ENCODE measurements around the gene NGB. TPM values are rescaled to one million over a fixed set of nuclear protein-coding genes. Genes with fewer than 3 reads are reported as not detected.

The NGB gene
- total and polyA plus RNA-seq, 2 of the 8 experiments (the other 6 are each of a cell fraction or from before 2014, with no cell fraction given), result 0.30 to 0.60 TPM

DNA sequence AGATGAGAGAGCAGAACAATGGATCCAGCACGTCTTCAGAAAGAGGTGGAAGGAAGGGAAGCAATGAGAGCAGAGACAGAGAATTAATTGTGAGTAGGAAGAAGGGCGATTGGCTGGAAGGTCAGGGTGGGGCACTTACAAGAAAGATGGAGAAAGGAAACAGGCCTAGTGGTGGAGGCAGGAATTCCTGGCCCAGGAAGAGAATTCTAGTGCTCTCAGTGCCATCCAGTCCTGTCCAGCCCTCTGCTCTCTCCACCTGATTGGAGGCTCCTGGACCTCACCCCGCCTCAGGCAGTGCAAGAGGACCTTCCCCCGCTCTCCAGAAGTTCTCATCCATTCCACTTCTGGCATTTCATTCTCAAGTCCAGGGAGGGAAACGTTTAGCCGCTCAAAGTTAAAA, 43.0 kb downstream of the NGB start:
- no peak overlapping the region for H3K4ac ChIP-seq (replicated peaks; ENCODE audit: insufficient read length, low read depth, low read length)
- H3K4me1 ChIP-seq (replicated peaks in 1 of 4; ENCODE audit: control insufficient read depth in 3 of 4, insufficient read depth in 4 of 4, low read length in 3 of 4), result peaks cover 7 to 19% (median 11%) of the 10 kb centered on the region in 4 experiments
- H4K91ac ChIP-seq (replicated peaks; ENCODE audit: insufficient read length, low read length), result no peak overlapping the region
- H3K27me3 ChIP-seq (replicated peaks in 1 of 4; ENCODE audit: control insufficient read depth in 3 of 4, extremely low read depth in 1 of 4, insufficient read depth in 3 of 4, low read length in 3 of 4), result no peaks in the 10 kb centered on the region
- H2BK15ac ChIP-seq (ENCODE audit: low read length), result no peak overlapping the region
- no peak overlapping the region for H2BK5ac ChIP-seq (ENCODE audit: low read depth, low read length)
- H3K79me1 ChIP-seq (ENCODE audit: low read depth, low read length), result no peaks in the 10 kb centered on the region
- H2BK120ac ChIP-seq (replicated peaks; ENCODE audit: low read depth, low read length), result no peak overlapping the region
- TF ChIP-seq GABPA (IDR thresholded peaks at IDR 0.05; ENCODE audit: borderline replicate concordance, insufficient read depth, low read length), result no peak
- TF ChIP-seq, protein P1, sequence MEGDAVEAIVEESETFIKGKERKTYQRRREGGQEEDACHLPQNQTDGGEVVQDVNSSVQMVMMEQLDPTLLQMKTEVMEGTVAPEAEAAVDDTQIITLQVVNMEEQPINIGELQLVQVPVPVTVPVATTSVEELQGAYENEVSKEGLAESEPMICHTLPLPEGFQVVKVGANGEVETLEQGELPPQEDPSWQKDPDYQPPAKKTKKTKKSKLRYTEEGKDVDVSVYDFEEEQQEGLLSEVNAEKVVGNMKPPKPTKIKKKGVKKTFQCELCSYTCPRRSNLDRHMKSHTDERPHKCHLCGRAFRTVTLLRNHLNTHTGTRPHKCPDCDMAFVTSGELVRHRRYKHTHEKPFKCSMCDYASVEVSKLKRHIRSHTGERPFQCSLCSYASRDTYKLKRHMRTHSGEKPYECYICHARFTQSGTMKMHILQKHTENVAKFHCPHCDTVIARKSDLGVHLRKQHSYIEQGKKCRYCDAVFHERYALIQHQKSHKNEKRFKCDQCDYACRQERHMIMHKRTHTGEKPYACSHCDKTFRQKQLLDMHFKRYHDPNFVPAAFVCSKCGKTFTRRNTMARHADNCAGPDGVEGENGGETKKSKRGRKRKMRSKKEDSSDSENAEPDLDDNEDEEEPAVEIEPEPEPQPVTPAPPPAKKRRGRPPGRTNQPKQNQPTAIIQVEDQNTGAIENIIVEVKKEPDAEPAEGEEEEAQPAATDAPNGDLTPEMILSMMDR (IDR thresholded peaks at IDR 0.05; ENCODE audit: control extremely low read depth in 1 of 3, insufficient read depth in 1 of 3, low read depth in 1 of 3, low read length in 3 of 3), result peak in 1 of 3 experiments; percentile 21; a peak in 1 of 4 replicates
- no peaks in the 10 kb centered on the region for H4K20me1 ChIP-seq (replicated peaks in 1 of 2; ENCODE audit: control insufficient read depth in 1 of 2, insufficient read depth in 2 of 2, low read length in 2 of 2)
- H3K79me2 ChIP-seq (ENCODE audit: control insufficient read depth in 1 of 2, insufficient read depth in 2 of 2, low read length in 2 of 2), result no peaks in the 10 kb centered on the region
- no peak overlapping the region for H3K56ac ChIP-seq (replicated peaks; ENCODE audit: insufficient read length, low read depth, low read length)
- 0 out of 2 replicates have a peak, but pooled peaks cover 2% of the 10 kb centered on the region for H3K23me2 ChIP-seq (ENCODE audit: low read depth, low read length)
- H2AFZ ChIP-seq (ENCODE audit: low read length), result no peak overlapping the region
- no peaks in the 10 kb centered on the region for H3K9me3 ChIP-seq (ENCODE audit: insufficient read depth in 2 of 2, low read depth in 1 of 2, low read length in 1 of 2)
- ChIA-PET POLR2A (ENCODE audit: partially characterized antibody) (interaction anchor here (0.6 to 1.6 kb wide), 2 partner anchors 38 to 298 kb away, joined by 3 to 5 read pairs; no protein-coding TSS in a partner anchor), CTCF (ENCODE audit: partially characterized antibody) (interaction anchor here (0.7 to 7.4 kb wide), 12 partner anchors 9 to 104 kb away, joined by 3 to 75 read pairs (median 3); no protein-coding TSS in a partner anchor)
- H3K9ac ChIP-seq (replicated peaks in 1 of 4; ENCODE audit: extremely low read depth in 1 of 4, low read depth in 3 of 4, low read length in 3 of 4), result no peak overlapping the region
- no peak overlapping the region for H3K23ac ChIP-seq (ENCODE audit: insufficient read length)
- 0 out of 2 replicates have a peak overlapping the region, but pooled peaks have one; percentile 13 for H2BK20ac ChIP-seq (ENCODE audit: low read length)
- DNase-seq (ENCODE audit: low read depth in 1 of 2, low spot score in 2 of 2) (no peak), FAIRE-seq (no peak)
- 0 out of 2 replicates have a peak overlapping the region, but pooled peaks have one; percentile 27 for H2BK12ac ChIP-seq (ENCODE audit: low read depth, low read length)
- no peak overlapping the region for H3K18ac ChIP-seq (ENCODE audit: extremely low read depth, low read length)
- 79% methylated on average over 6 of the region's 6 CpGs; no CpG with 5 or more reads in 1 of the 2 experiments for WGBS, 2 experiments (ENCODE audit: extremely low coverage in 1 of 2, insufficient coverage in 1 of 2, insufficient read length in 1 of 2, insufficient replicate concordance in 2 of 2, low coverage in 1 of 2, low lambda C conversion rate in 2 of 2, missing lambda C conversion rate in 1 of 2)
- H2AK5ac ChIP-seq (ENCODE audit: low read depth, low read length), result no peak overlapping the region
- no peak overlapping the region for H3K4me3 ChIP-seq (ENCODE audit: extremely low read depth in 1 of 4, insufficient read depth in 2 of 4, low read depth in 3 of 4, low read length in 4 of 4)
- no peak overlapping the region for H4K8ac ChIP-seq (ENCODE audit: extremely low read depth, insufficient read depth, low read length)
- H4K5ac ChIP-seq (ENCODE audit: insufficient read length, low read depth, low read length), result no peak overlapping the region
- no peak overlapping the region for H3K4me2 ChIP-seq (ENCODE audit: insufficient read depth in 1 of 2, low read depth in 2 of 2, low read length in 2 of 2)
- no peak overlapping the region for H3K14ac ChIP-seq (ENCODE audit: insufficient read length)
- H3K36me3 ChIP-seq (ENCODE audit: control insufficient read depth in 2 of 4, insufficient read depth in 4 of 4, low read length in 3 of 4), result no peaks in the 10 kb centered on the region
- no peak overlapping the region for H3K27ac ChIP-seq (ENCODE audit: low read depth, low read length)

All from H1 (cell line).